HCT116 (cell line): Measurements from ENCODE around the gene CDK9. TPM values are rescaled to one million over a fixed set of nuclear protein-coding genes. Genes with fewer than 3 reads are reported as not detected.

ENCODE experiments used
- ATAC-seq: fragments of 200-7000 bp; cut with Tn5 transposase; 2 replicates; pipeline ENCODE4 v1.9.1; 2020; ENCODE audit warnings: mild to moderate bottlenecking, moderate library complexity
- BruUV-seq: library from RNA; stranded (reverse); fragments of 400-500 nt; replicated peaks from 2 replicates; lab custom pipeline; 2021; lab: Mats Ljungman, UMichigan
- CTCF ChIA-PET: fragments of 300-600 bp; sonication (Branson Sonifier 250); formaldehyde crosslinking; loops from one replicate; lab custom pipeline; 2021; ENCODE audit warnings: antibody characterized with exemption; lab: Charles Lee
- POLR2A ChIA-PET: fragments of 300-600, 350-600 bp; sonication (Branson Sonifier 250); formaldehyde crosslinking; loops from one replicate; lab custom pipeline; 2021; ENCODE audit warnings: antibody characterized with exemption; lab: Charles Lee
- RAD21 ChIA-PET, 2 experiments: fragments of 300-600 bp; sonication (Branson Sonifier 250); formaldehyde crosslinking; loops; one replicate each; lab custom pipeline; 2023; ENCODE audit warnings: low total read pairs in 2 of 2; ENCODE audit not compliant: uncharacterized antibody in 2 of 2, unreplicated experiment in 2 of 2, low non-redundant PET in 1 of 2; lab: Charles Lee
- DNase-seq: peaks from one replicate; pipeline ENCODE4 v3.0.0-alpha.2; 2010; ENCODE audit warnings: low read depth, low spot score
- H2AFZ ChIP-seq: fragments of 200-600 bp; shearing (Covaris generic), sonication (generic); 2 replicates; pipeline ENCODE4 v1.6.1; 2017; ENCODE audit warnings: low read depth, mixed run types, mixed read lengths, antibody characterized with exemption, low read length; ENCODE audit not compliant: poor library complexity, severe bottlenecking
- H3K27ac ChIP-seq: 2 replicates; pipeline ENCODE4 v1.5.1; 2012; ENCODE audit warnings: low read depth, low read length
- H3K27me3 ChIP-seq: fragments of 200-600 bp; sonication (generic); 2 replicates; pipeline ENCODE4 v1.6.1; 2016; ENCODE audit warnings: mixed run types, low read length, mixed read lengths; ENCODE audit not compliant: insufficient read depth
- H3K36me3 ChIP-seq, 2 experiments: fragments of 200-500 bp in 1 of 2; fragments of 200-600 bp in 1 of 2; sonication (Bioruptor generic) in 1 of 2; sonication (generic) in 1 of 2; 2 replicates each; pipeline versions ENCODE4 v1.5.1 to v1.6.1; 2014 to 2016; ENCODE audit warnings: low read length in 2 of 2, inconsistent platforms in 1 of 2, mixed read lengths in 1 of 2, mixed run types in 1 of 2; ENCODE audit not compliant: insufficient read depth in 2 of 2, control insufficient read depth in 1 of 2
- H3K4me1 ChIP-seq, 2 experiments: fragments of 200-600 bp in 1 of 2; sonication (generic) in 1 of 2; 2 replicates each; pipeline versions ENCODE4 v1.5.1 to v1.6.1; 2012 to 2017; ENCODE audit warnings: low read length in 2 of 2, inconsistent platforms in 1 of 2, mild to moderate bottlenecking in 1 of 2, mixed read lengths in 1 of 2, mixed run types in 1 of 2, moderate library complexity in 1 of 2; ENCODE audit not compliant: insufficient read depth in 2 of 2, control insufficient read depth in 1 of 2
- H3K4me2 ChIP-seq: fragments of 200-600 bp; sonication (generic); 2 replicates; pipeline ENCODE4 v1.6.1; 2017; ENCODE audit warnings: mixed run types, low read length, mixed read lengths
- H3K4me3 ChIP-seq, 2 experiments: fragments of 200-600 bp in 1 of 2; sonication (generic) in 1 of 2; replicated peaks in 1 of 2; 2 replicates each; pipeline ENCODE4 v1.5.1; 2011 to 2016; ENCODE audit warnings: low read length in 2 of 2, control low read depth in 1 of 2, low read depth in 1 of 2, mild to moderate bottlenecking in 1 of 2, mixed read lengths in 1 of 2, mixed run types in 1 of 2
- H3K79me2 ChIP-seq: fragments of 200-600 bp; sonication (generic); 2 replicates; pipeline ENCODE4 v1.6.1; 2017; ENCODE audit warnings: mild to moderate bottlenecking, mixed run types, low read length, moderate library complexity, mixed read lengths; ENCODE audit not compliant: insufficient read depth
- H3K9ac ChIP-seq: fragments of 200-600 bp; sonication (generic); 2 replicates; pipeline ENCODE4 v1.6.1; 2016; ENCODE audit warnings: low read length, mixed read lengths
- H3K9me2 ChIP-seq: fragments of 200-600 bp; sonication (generic), shearing (Covaris generic); 2 replicates; pipeline ENCODE4 v1.6.1; 2017; ENCODE audit warnings: mixed run types, mild to moderate bottlenecking, moderate library complexity; ENCODE audit not compliant: insufficient read depth
- H3K9me3 ChIP-seq, 2 experiments: fragments of 200-500 bp in 1 of 2; fragments of 200-600 bp in 1 of 2; sonication (Bioruptor generic) in 1 of 2; sonication (generic) in 1 of 2; 2 replicates each; pipeline ENCODE4 v1.6.1; 2014 to 2017; ENCODE audit warnings: low read length in 2 of 2, mixed read lengths in 2 of 2, inconsistent platforms in 1 of 2, low read depth in 1 of 2, mild to moderate bottlenecking in 1 of 2, mixed run types in 1 of 2, moderate library complexity in 1 of 2; ENCODE audit not compliant: control insufficient read depth in 1 of 2, insufficient read depth in 1 of 2
- H4K20me1 ChIP-seq: fragments of 200-600 bp; sonication (generic), shearing (Covaris generic); 2 replicates; pipeline ENCODE4 v1.6.1; 2017; ENCODE audit warnings: mixed run types, mild to moderate bottlenecking, moderate library complexity; ENCODE audit not compliant: insufficient read depth
- CBX3 ChIP-seq: IDR thresholded peaks from 2 replicates; pipeline ENCODE4 v1.6.1; 2012; ENCODE audit warnings: low read depth
- CEBPB ChIP-seq: IDR thresholded peaks from 2 replicates; pipeline ENCODE4 v1.6.1; 2012; ENCODE audit warnings: low read depth
- EGR1 ChIP-seq: IDR thresholded peaks from 2 replicates; pipeline ENCODE4 v1.6.1; 2012; ENCODE audit warnings: low read depth
- ELF1 ChIP-seq: IDR thresholded peaks from 2 replicates; pipeline ENCODE4 v1.6.1; 2012; ENCODE audit warnings: low read depth, borderline replicate concordance
- EZH2 ChIP-seq: fragments of 200-600 bp; sonication (generic); IDR thresholded peaks from 2 replicates; pipeline ENCODE4 v1.6.1; 2017; ENCODE audit warnings: antibody characterized with exemption, mixed run types
- EZH2phosphoT487 ChIP-seq: fragments of 200-600 bp; IDR thresholded peaks from 2 replicates; pipeline ENCODE4 v1.6.1; 2018; ENCODE audit warnings: antibody characterized with exemption, borderline replicate concordance
- FOSL1 ChIP-seq: IDR thresholded peaks from 2 replicates; pipeline ENCODE4 v1.6.1; 2012; ENCODE audit warnings: low read depth
- JUND ChIP-seq: IDR thresholded peaks from 2 replicates; pipeline ENCODE4 v1.6.1; 2012
- POLR2A ChIP-seq: IDR thresholded peaks from 2 replicates; pipeline ENCODE4 v1.7.0; 2011; ENCODE audit warnings: borderline replicate concordance; ENCODE audit not compliant: insufficient read depth, insufficient read length; ENCODE audit errors: extremely low read depth
- RAD21 ChIP-seq: IDR thresholded peaks from 2 replicates; pipeline ENCODE4 v1.6.1; 2012; ENCODE audit warnings: low read depth, mild to moderate bottlenecking
- SRF ChIP-seq: IDR thresholded peaks from 2 replicates; pipeline ENCODE4 v1.6.1; 2012; ENCODE audit warnings: low read depth
- YY1 ChIP-seq: IDR thresholded peaks from 2 replicates; pipeline ENCODE4 v1.6.1; 2011; ENCODE audit warnings: low read length, low read depth, moderate library complexity, mild to moderate bottlenecking; ENCODE audit not compliant: insufficient replicate concordance; ENCODE audit errors: extremely low read depth
- intact Hi-C: fragments of 100-400 bp; cut with micrococcal nuclease; formaldehyde crosslinking; loops from 2 replicates; pipeline ENCODE4 v1.10.0; 2022
- total RNA-seq: library from RNA; stranded (reverse); gene quantifications from one replicate; pipeline ENCODE4 v1.2.1, GENCODE V29; 2021; ENCODE audit not compliant: unreplicated experiment
- TF ChIP-seq, protein P1 (sequence below), 3 experiments: fragments of 200-600 bp in 1 of 3; sonication (generic) in 1 of 3; IDR thresholded peaks in 2 of 3; conservative IDR thresholded peaks in 1 of 3; 2 replicates each; pipeline ENCODE4 v1.5.1; 2012 to 2017; ENCODE audit warnings: low read depth in 2 of 3, low read length in 2 of 3, antibody characterized with exemption in 1 of 3, borderline replicate concordance in 1 of 3, control low read depth in 1 of 3, mild to moderate bottlenecking in 1 of 3, mixed read lengths in 1 of 3, mixed run types in 1 of 3, moderate library complexity in 1 of 3; ENCODE audit not compliant: insufficient read depth in 1 of 3

CDK9 gene
- total RNA-seq, 1 experiment from 2014 or later, result 102 TPM

DNA sequence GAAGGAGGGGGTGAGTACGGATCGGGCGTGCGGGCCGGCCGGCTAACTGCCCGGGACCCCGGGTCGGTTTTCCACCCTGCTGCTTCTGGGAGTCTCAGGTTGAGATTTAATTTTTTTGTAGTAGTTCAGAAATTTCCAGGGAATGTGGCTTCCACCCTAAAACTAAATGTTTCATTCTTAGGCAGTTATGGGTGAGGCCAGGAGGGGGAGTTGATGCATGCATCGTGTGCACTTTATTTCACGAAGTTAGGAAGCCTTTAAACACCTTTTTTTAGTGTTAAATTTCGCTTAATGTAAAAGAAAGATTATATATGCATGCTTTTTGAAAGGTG is 905 bp downstream of the CDK9 start:
- Histone ChIP-seq H3K79me2 (peaks cover 50% of the 10 kb centered on the region), H3K27me3 (no peaks in the 10 kb centered on the region), H3K4me1 (peaks cover 11 to 14% of the 10 kb centered on the region in 2 experiments; a peak in 3 of 4 replicates), H3K4me3 (peak overlapping the region; percentile 76 to 90), H3K9me3 (no peaks in the 10 kb centered on the region), H3K36me3 (peaks cover 35 to 47% of the 10 kb centered on the region in 2 experiments), H2AFZ (no peak overlapping the region), H3K4me2 (peak overlapping the region; percentile 87), H3K27ac (peak overlapping the region; percentile 98), H4K20me1 (peaks cover 31% of the 10 kb centered on the region; the same call in 1 of the 2 replicates), H3K9me2 (no peaks in the 10 kb centered on the region), H3K9ac (peak overlapping the region; percentile 89)
- intact Hi-C loops, result loop anchor here (5.0 kb wide), 1 partner anchor 131 kb away; the partner anchor contains the start of gene ST6GALNAC4
- no peak for TF ChIP-seq SRF
- TF ChIP-seq, protein P1, sequence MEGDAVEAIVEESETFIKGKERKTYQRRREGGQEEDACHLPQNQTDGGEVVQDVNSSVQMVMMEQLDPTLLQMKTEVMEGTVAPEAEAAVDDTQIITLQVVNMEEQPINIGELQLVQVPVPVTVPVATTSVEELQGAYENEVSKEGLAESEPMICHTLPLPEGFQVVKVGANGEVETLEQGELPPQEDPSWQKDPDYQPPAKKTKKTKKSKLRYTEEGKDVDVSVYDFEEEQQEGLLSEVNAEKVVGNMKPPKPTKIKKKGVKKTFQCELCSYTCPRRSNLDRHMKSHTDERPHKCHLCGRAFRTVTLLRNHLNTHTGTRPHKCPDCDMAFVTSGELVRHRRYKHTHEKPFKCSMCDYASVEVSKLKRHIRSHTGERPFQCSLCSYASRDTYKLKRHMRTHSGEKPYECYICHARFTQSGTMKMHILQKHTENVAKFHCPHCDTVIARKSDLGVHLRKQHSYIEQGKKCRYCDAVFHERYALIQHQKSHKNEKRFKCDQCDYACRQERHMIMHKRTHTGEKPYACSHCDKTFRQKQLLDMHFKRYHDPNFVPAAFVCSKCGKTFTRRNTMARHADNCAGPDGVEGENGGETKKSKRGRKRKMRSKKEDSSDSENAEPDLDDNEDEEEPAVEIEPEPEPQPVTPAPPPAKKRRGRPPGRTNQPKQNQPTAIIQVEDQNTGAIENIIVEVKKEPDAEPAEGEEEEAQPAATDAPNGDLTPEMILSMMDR (IDR thresholded peaks at IDR 0.05 in 2 of 3, conservative IDR thresholded peaks at IDR 0.05 in 1 of 3; ENCODE audit: borderline replicate concordance in 1 of 3, insufficient read depth in 1 of 3, low read depth in 2 of 3, low read length in 2 of 3), result peak in 2 of 3 experiments; percentile 41 to 57; a peak in 3 of 6 replicates
- DNase-seq (no peak), ATAC-seq (no peak)
- CTCF ChIA-PET, result no interaction called here
- POLR2A ChIA-PET, result no interaction called here
- BruUV-seq, result no TSS peak
- RAD21 ChIA-PET, result no interaction called here

DNA sequence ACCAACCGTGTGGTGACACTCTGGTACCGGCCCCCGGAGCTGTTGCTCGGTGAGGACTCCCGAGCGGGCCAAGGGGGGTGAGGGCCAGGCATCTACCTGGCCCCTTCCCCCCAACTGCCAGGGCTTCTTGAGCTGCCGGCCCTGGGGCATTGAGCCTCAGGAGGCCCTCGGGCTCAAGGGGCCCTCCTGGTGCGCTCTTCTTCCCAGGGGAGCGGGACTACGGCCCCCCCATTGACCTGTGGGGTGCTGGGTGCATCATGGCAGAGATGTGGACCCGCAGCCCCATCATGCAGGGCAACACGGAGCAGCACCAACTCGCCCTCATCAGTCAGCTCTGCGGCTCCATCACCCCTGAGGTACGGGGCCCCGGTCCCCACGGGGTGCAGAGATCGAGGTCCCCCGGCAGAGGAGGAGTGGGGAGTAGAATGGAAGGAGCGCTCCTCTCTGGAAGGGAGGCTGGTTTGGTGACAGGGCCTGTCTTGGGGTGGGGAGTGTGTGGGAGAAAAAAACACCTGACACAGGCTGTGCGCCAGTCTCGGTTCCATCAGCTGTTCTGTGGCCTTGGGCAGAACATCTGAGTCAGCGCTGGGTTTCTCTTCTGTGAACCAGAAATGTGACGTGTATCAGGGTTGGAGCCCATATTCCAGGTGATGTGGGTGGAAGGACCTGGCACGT is 2.6 kb downstream of the CDK9 start:
- no peak overlapping the region for H3K9ac ChIP-seq
- no peak for ATAC-seq
- H2AFZ ChIP-seq, result no peak overlapping the region
- no peak for DNase-seq
- BruUV-seq, result no TSS peak
- ChIA-PET POLR2A (no interaction called here), CTCF (no interaction called here), RAD21 (no interaction called here)
- H3K9me2 ChIP-seq, result no peaks in the 10 kb centered on the region
- H3K36me3 ChIP-seq, result peaks cover 35 to 55% of the 10 kb centered on the region in 2 experiments
- H3K4me3 ChIP-seq, result no peak overlapping the region
- H3K4me1 ChIP-seq, result peaks cover 11 to 14% of the 10 kb centered on the region in 2 experiments; a peak in 3 of 4 replicates
- H3K27me3 ChIP-seq, result no peaks in the 10 kb centered on the region
- no peak overlapping the region for H3K27ac ChIP-seq
- no peaks in the 10 kb centered on the region for H3K9me3 ChIP-seq
- peaks cover 50% of the 10 kb centered on the region for H3K79me2 ChIP-seq
- no peak overlapping the region for H3K4me2 ChIP-seq
- H4K20me1 ChIP-seq, result peaks cover 31% of the 10 kb centered on the region; the same call in 1 of the 2 replicates
- intact Hi-C loops, result loop anchor here (5.0 kb wide), 1 partner anchor 129 kb away; the partner anchor contains the start of gene ST6GALNAC4
- no peak for TF ChIP-seq YY1
- no peak for TF ChIP-seq ELF1
- no peak for TF ChIP-seq CBX3
- no peak for TF ChIP-seq FOSL1
- TF ChIP-seq EZH2phosphoT487, result no peak
- TF ChIP-seq JUND, result no peak
- TF ChIP-seq RAD21, result no peak
- TF ChIP-seq, protein P1 (IDR thresholded peaks at IDR 0.05 in 2 of 3, conservative IDR thresholded peaks at IDR 0.05 in 1 of 3; ENCODE audit: borderline replicate concordance in 1 of 3, insufficient read depth in 1 of 3, low read depth in 2 of 3, low read length in 2 of 3), result no peak
- no peak for TF ChIP-seq EZH2
- no peak for TF ChIP-seq EGR1
- TF ChIP-seq CEBPB, result no peak
- no peak for TF ChIP-seq POLR2A
